IPS DF 6.9 (cell line): ENCODE data around the gene HPCAL1.

Experiments
- DNase-seq: peaks from one replicate; pipeline ENCODE4 v3.0.0-alpha.2; 2013; ENCODE audit warnings: low read depth, low spot score
- H3K27ac ChIP-seq: one replicate; pipeline ENCODE4 v1.5.1; 2013; ENCODE audit warnings: low read length, control low read depth
- H3K27me3 ChIP-seq: 2 replicates; pipeline ENCODE4 v1.6.1; 2013; ENCODE audit warnings: mild to moderate bottlenecking, low read length; ENCODE audit not compliant: control insufficient read depth, insufficient read depth
- H3K36me3 ChIP-seq: 2 replicates; pipeline ENCODE4 v1.6.1; 2013; ENCODE audit warnings: low read length; ENCODE audit not compliant: control insufficient read depth, insufficient read depth
- H3K4me1 ChIP-seq: 2 replicates; pipeline ENCODE4 v1.6.1; 2013; ENCODE audit warnings: low read length; ENCODE audit not compliant: control insufficient read depth, insufficient read depth
- H3K4me3 ChIP-seq: 2 replicates; pipeline ENCODE4 v1.5.1; 2013; ENCODE audit warnings: mild to moderate bottlenecking, low read length
- H3K9me3 ChIP-seq: 2 replicates; pipeline ENCODE4 v1.6.1; 2013; ENCODE audit warnings: low read length, inconsistent platforms; ENCODE audit not compliant: control insufficient read depth, insufficient read depth
- WGBS: extraction: QIAGEN DNeasy Blood & Tissue Kit; methylation state at CpG from one replicate; pipeline ENCODE4 v1.1.7; 2013; ENCODE audit warnings: mixed read lengths, missing lambda C conversion rate; ENCODE audit not compliant: insufficient read length, insufficient coverage; 5-methylcytosine and 5-hydroxymethylcytosine counted together

The HPCAL1 gene

GRCh38 chr2:10392951-10393639 lies 90.4 kb downstream of the HPCAL1 start:
- DNase-seq: no peak
- H3K27ac ChIP-seq: no peak overlapping the region
- no peak overlapping the region for H3K4me3 ChIP-seq
- no peaks in the 10 kb centered on the region for H3K9me3 ChIP-seq
- peaks cover 7% of the 10 kb centered on the region for H3K4me1 ChIP-seq
- H3K27me3 ChIP-seq: no peaks in the 10 kb centered on the region
- no peaks in the 10 kb centered on the region for H3K36me3 ChIP-seq
- WGBS: no CpG with 5 or more reads among the region's 9 CpGs

DNA sequence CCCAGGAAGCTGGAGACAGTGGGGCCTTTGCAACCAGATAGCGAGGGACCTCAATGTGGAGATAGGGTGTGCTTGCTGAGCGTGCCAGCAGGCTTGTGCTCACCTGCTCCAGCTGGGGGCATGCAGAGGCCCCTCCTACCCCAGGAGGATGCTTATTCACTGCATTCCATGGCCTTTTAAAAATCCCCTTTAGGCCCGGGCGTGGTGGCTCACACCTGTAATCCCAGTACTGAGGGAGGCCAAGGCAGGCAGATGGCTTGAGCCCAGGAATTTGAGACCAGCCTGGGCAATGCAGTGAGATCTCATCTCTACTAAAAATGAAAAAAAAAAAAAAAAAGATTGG lies 90.9 kb downstream of the HPCAL1 start:
- Histone ChIP-seq H3K36me3 (no peaks in the 10 kb centered on the region), H3K27ac (no peak overlapping the region), H3K4me3 (no peak overlapping the region), H3K9me3 (no peaks in the 10 kb centered on the region), H3K27me3 (no peaks in the 10 kb centered on the region), H3K4me1 (peaks cover 7% of the 10 kb centered on the region)
- WGBS: no CpG with 5 or more reads among the region's 4 CpGs
- DNase-seq: no peak

DNA sequence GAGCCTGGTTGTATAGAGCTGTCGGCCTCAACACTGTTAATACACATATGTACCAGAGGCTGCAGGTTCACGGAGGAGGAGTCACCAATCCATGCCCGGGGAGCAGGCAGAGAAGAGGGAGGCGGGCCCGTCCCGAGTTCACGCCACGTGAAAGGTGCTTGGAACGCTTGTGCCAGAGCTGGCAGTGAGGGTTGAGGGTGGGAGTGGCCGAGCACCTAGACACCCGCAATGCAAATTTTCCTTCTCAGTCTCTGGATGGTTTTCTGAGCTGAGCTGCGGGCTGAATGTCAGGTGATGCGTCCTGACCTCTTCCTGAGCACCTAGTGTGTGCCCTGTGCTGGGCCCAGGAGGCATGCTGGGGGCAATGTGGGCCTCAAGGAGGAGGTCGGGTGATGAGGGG lies 93.2 kb downstream of the HPCAL1 start:
- no peak overlapping the region for H3K4me3 ChIP-seq
- H3K36me3 ChIP-seq: no peaks in the 10 kb centered on the region
- no peaks in the 10 kb centered on the region for H3K27me3 ChIP-seq
- DNase-seq: no peak
- H3K9me3 ChIP-seq: no peaks in the 10 kb centered on the region
- WGBS: no CpG with 5 or more reads among the region's 14 CpGs
- H3K4me1 ChIP-seq: peaks cover 7% of the 10 kb centered on the region
- no peak overlapping the region for H3K27ac ChIP-seq

DNA sequence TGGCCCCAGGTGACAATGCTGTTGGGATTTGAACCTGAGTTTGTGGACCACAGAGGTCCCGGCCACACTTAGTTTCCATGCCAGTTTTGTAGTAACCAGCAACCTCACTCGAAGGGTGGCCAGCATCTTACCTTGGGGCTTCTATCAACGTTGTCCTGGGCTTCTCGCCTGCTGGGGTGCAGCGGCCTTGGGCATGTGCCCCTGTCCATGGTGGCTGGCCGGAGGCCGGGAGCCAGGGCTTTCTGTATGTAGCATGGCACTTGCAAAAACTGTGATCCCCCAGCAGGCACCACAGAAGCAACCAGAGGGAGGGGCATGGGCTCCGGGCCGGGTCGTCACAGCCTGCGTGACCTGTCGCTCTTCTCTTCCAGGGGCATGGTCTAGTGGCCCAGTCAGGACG lies 93.8 kb downstream of the HPCAL1 start:
- Histone ChIP-seq H3K27ac (no peak overlapping the region), H3K27me3 (no peaks in the 10 kb centered on the region), H3K36me3 (no peaks in the 10 kb centered on the region), H3K9me3 (no peaks in the 10 kb centered on the region), H3K4me3 (no peak overlapping the region), H3K4me1 (peaks cover 7% of the 10 kb centered on the region)
- no CpG with 5 or more reads among the region's 13 CpGs for WGBS
- no peak for DNase-seq

GRCh38 chr2:10397297-10397875 lies 94.7 kb downstream of the HPCAL1 start:
- Histone ChIP-seq H3K9me3 (no peaks in the 10 kb centered on the region), H3K36me3 (no peaks in the 10 kb centered on the region), H3K4me3 (no peak overlapping the region), H3K27ac (no peak overlapping the region), H3K27me3 (no peaks in the 10 kb centered on the region), H3K4me1 (peaks cover 7% of the 10 kb centered on the region)
- no CpG with 5 or more reads among the region's 16 CpGs for whole genome bisulfite sequencing
- no peak for DNase-seq

DNA sequence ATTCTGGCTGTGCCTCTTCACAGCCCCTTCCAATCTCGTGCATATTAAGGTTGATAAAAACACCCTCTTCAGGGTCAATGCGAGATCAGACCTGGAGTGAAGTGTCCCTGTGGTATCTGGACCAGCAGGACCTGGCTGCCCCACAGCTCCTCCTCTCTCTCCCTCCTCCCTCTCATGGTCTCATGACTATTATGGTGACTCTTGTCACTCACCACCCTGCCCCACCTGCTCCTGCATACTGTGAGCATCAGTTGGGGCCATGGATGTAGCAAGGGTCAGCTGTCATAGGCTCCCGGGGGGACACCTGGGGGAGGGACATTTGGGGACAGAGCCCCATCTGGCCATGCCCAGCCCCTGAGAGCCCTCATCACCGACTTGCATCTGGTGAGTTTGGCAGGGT lies 95.2 kb downstream of the HPCAL1 start:
- WGBS: no CpG with 5 or more reads among the region's 4 CpGs

GRCh38 chr2:10398496-10398895 lies 95.8 kb downstream of the HPCAL1 start:
- Histone ChIP-seq H3K27ac (no peak overlapping the region), H3K4me3 (no peak overlapping the region), H3K4me1 (peaks cover 3% of the 10 kb centered on the region), H3K27me3 (no peaks in the 10 kb centered on the region), H3K9me3 (no peaks in the 10 kb centered on the region), H3K36me3 (no peaks in the 10 kb centered on the region)
- no CpG with 5 or more reads among the region's 14 CpGs for WGBS
- DNase-seq: no peak

More for the DNA sequence above, 95.2 kb downstream of the HPCAL1 start:
- H3K9me3 ChIP-seq: no peaks in the 10 kb centered on the region
- no peaks in the 10 kb centered on the region for H3K27me3 ChIP-seq
- DNase-seq: no peak
- no peaks in the 10 kb centered on the region for H3K36me3 ChIP-seq
- peaks cover 7% of the 10 kb centered on the region for H3K4me1 ChIP-seq
- H3K4me3 ChIP-seq: no peak overlapping the region
- no peak overlapping the region for H3K27ac ChIP-seq

- H3K4me1 ChIP-seq: peaks cover 3% of the 10 kb centered on the region; the same call in 1 of the 2 replicates
- no peak for DNase-seq
- H3K27ac ChIP-seq: no peak overlapping the region
- no CpG with 5 or more reads among the region's 16 CpGs for WGBS
- no peaks in the 10 kb centered on the region for H3K36me3 ChIP-seq
- H3K4me3 ChIP-seq: no peak overlapping the region
- no peaks in the 10 kb centered on the region for H3K9me3 ChIP-seq
- no peaks in the 10 kb centered on the region for H3K27me3 ChIP-seq
Measured at GRCh38 chr2:10399358-10399757, 96.7 kb downstream of the HPCAL1 start.

DNA sequence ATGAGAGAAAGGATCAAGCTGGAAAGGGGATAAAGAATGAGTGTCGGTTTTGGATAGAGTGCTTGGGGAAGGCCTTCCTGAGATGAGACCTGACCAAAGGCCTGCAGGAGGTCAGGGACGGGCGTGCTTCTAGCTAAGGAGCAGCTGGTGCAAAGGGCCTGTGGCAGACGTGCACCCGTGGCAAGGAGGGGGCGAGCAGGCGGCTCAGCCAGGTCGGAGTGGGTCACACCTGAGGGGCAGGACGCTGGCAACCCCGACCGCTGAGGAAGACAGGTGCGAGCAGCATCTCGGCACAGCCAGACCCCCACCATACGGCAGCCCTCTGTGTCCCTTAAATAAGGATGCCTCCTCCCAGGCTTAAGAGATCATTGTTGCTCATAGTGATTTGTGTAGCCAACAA lies 97.3 kb downstream of the HPCAL1 start:
- H3K4me1 ChIP-seq: peaks cover 3% of the 10 kb centered on the region; the same call in 1 of the 2 replicates
- DNase-seq: no peak
- no peaks in the 10 kb centered on the region for H3K27me3 ChIP-seq
- no CpG with 5 or more reads among the region's 14 CpGs for WGBS
- no peak overlapping the region for H3K4me3 ChIP-seq
- H3K36me3 ChIP-seq: no peaks in the 10 kb centered on the region
- no peak overlapping the region for H3K27ac ChIP-seq
- no peaks in the 10 kb centered on the region for H3K9me3 ChIP-seq

- no peak for DNase-seq
- Histone ChIP-seq H3K27me3 (no peaks in the 10 kb centered on the region), H3K4me3 (no peak overlapping the region), H3K36me3 (no peaks in the 10 kb centered on the region), H3K27ac (no peak overlapping the region), H3K4me1 (peaks cover 3% of the 10 kb centered on the region; the same call in 1 of the 2 replicates), H3K9me3 (no peaks in the 10 kb centered on the region)
- no CpG with 5 or more reads among the region's 11 CpGs for WGBS
Measured at GRCh38 chr2:10400568-10400977, 97.9 kb downstream of the HPCAL1 start.
